Measurements from ENCODE around the gene RBMX.
"Not testable (repeated sequence)": the region's sequence is repeated elsewhere in the genome, so short reads cannot be mapped to it uniquely, and the experiment has no call there.

RBMX gene

GRCh38 chrX:136878423-136878822 is 2.1 kb downstream of the RBMX start:
- Histone ChIP-seq H3K9me3 (ENCODE audit: control insufficient read depth in 2 of 2, low read length in 2 of 2) (no peaks in the 10 kb centered on the region), H3K36me3 (ENCODE audit: control insufficient read depth in 2 of 2, insufficient read depth in 2 of 2, low read length in 2 of 2) (peaks cover 4 to 16% of the 10 kb centered on the region in 2 donors), H3K27me3 (ENCODE audit: control insufficient read depth in 1 of 2, insufficient read depth in 2 of 2, low read length in 2 of 2) (no peaks in the 10 kb centered on the region), H3K9ac (ENCODE audit: low read length in 2 of 2) (no peak overlapping the region), H3K4me1 (ENCODE audit: control insufficient read depth, insufficient read depth, low read length) (no peaks in the 10 kb centered on the region), H3K4me3 (ENCODE audit: low read length in 2 of 2) (peak overlapping the region; percentile 86 to 94), H3K27ac (ENCODE audit: low read length) (no peak overlapping the region)

GRCh38 chrX:136874114-136874513 is 6.4 kb downstream of the RBMX start:
- not testable (repeated sequence) for H3K9me3 ChIP-seq (ENCODE audit: control insufficient read depth in 2 of 2, low read length in 2 of 2); H3K27ac ChIP-seq (ENCODE audit: low read length); H3K27me3 ChIP-seq (ENCODE audit: control insufficient read depth in 1 of 2, insufficient read depth in 2 of 2, low read length in 2 of 2); H3K9ac ChIP-seq (ENCODE audit: low read length in 2 of 2); H3K4me1 ChIP-seq (ENCODE audit: control insufficient read depth, insufficient read depth, low read length); H3K4me3 ChIP-seq (ENCODE audit: low read length in 2 of 2)
- peaks cover 4 to 25% of the 10 kb centered on the region in 2 donors for H3K36me3 ChIP-seq (ENCODE audit: control insufficient read depth in 2 of 2, insufficient read depth in 2 of 2, low read length in 2 of 2)

GRCh38 chrX:136873210-136873609 is 7.3 kb downstream of the RBMX start:
- not testable (repeated sequence) for H3K27ac ChIP-seq (ENCODE audit: low read length); H3K27me3 ChIP-seq (ENCODE audit: control insufficient read depth in 1 of 2, insufficient read depth in 2 of 2, low read length in 2 of 2); H3K4me3 ChIP-seq (ENCODE audit: low read length in 2 of 2); H3K4me1 ChIP-seq (ENCODE audit: control insufficient read depth, insufficient read depth, low read length); H3K9me3 ChIP-seq (ENCODE audit: control insufficient read depth in 2 of 2, low read length in 2 of 2); H3K9ac ChIP-seq (ENCODE audit: low read length in 2 of 2)
- peaks cover 4 to 32% of the 10 kb centered on the region in 2 donors for H3K36me3 ChIP-seq (ENCODE audit: control insufficient read depth in 2 of 2, insufficient read depth in 2 of 2, low read length in 2 of 2)

GRCh38 chrX:136872091-136872700 is 8.3 kb downstream of the RBMX start:
- Histone ChIP-seq H3K4me1 (ENCODE audit: control insufficient read depth, insufficient read depth, low read length) (no peaks in the 10 kb centered on the region), H3K27ac (ENCODE audit: low read length) (no peak overlapping the region), H3K4me3 (ENCODE audit: low read length in 2 of 2) (no peak overlapping the region), H3K9me3 (ENCODE audit: control insufficient read depth in 2 of 2, low read length in 2 of 2) (no peaks in the 10 kb centered on the region), H3K36me3 (ENCODE audit: control insufficient read depth in 2 of 2, insufficient read depth in 2 of 2, low read length in 2 of 2) (peaks cover 2 to 28% of the 10 kb centered on the region in 2 donors), H3K9ac (ENCODE audit: low read length in 2 of 2) (no peak overlapping the region), H3K27me3 (ENCODE audit: control insufficient read depth in 1 of 2, insufficient read depth in 2 of 2, low read length in 2 of 2) (no peaks in the 10 kb centered on the region)

GRCh38 chrX:136870064-136870463 is 10.5 kb downstream of the RBMX start:
- Histone ChIP-seq H3K9ac (ENCODE audit: low read length in 2 of 2) (no peak overlapping the region), H3K27me3 (ENCODE audit: control insufficient read depth in 1 of 2, insufficient read depth in 2 of 2, low read length in 2 of 2) (no peaks in the 10 kb centered on the region), H3K4me1 (ENCODE audit: control insufficient read depth, insufficient read depth, low read length) (no peaks in the 10 kb centered on the region), H3K4me3 (ENCODE audit: low read length in 2 of 2) (no peak overlapping the region), H3K36me3 (ENCODE audit: control insufficient read depth in 2 of 2, insufficient read depth in 2 of 2, low read length in 2 of 2) (peaks cover 2 to 23% of the 10 kb centered on the region in 2 donors), H3K9me3 (ENCODE audit: control insufficient read depth in 2 of 2, low read length in 2 of 2) (no peaks in the 10 kb centered on the region), H3K27ac (ENCODE audit: low read length) (no peak overlapping the region)

- no peaks in the 10 kb centered on the region for H3K9me3 ChIP-seq (ENCODE audit: control insufficient read depth in 2 of 2, low read length in 2 of 2)
These were observed 12.1 kb downstream of the RBMX start for GRCh38 chrX:136868283-136869055.

GRCh38 chrX:136867518-136867917 is 13.0 kb downstream of the RBMX start:
- Histone ChIP-seq H3K4me1 (ENCODE audit: control insufficient read depth, insufficient read depth, low read length) (no peaks in the 10 kb centered on the region), H3K4me3 (ENCODE audit: low read length in 2 of 2) (no peak overlapping the region), H3K27me3 (ENCODE audit: control insufficient read depth in 1 of 2, insufficient read depth in 2 of 2, low read length in 2 of 2) (no peaks in the 10 kb centered on the region), H3K9ac (ENCODE audit: low read length in 2 of 2) (no peak overlapping the region), H3K9me3 (ENCODE audit: control insufficient read depth in 2 of 2, low read length in 2 of 2) (no peaks in the 10 kb centered on the region), H3K36me3 (ENCODE audit: control insufficient read depth in 2 of 2, insufficient read depth in 2 of 2, low read length in 2 of 2) (peaks cover 0 to 19% of the 10 kb centered on the region in 2 donors), H3K27ac (ENCODE audit: low read length) (no peak overlapping the region)

More at GRCh38 chrX:136868283-136869055, 12.1 kb downstream of the RBMX start:
- Histone ChIP-seq H3K4me1 (ENCODE audit: control insufficient read depth, insufficient read depth, low read length) (no peaks in the 10 kb centered on the region), H3K27me3 (ENCODE audit: control insufficient read depth in 1 of 2, insufficient read depth in 2 of 2, low read length in 2 of 2) (no peaks in the 10 kb centered on the region), H3K9ac (ENCODE audit: low read length in 2 of 2) (no peak overlapping the region), H3K4me3 (ENCODE audit: low read length in 2 of 2) (no peak overlapping the region), H3K36me3 (ENCODE audit: control insufficient read depth in 2 of 2, insufficient read depth in 2 of 2, low read length in 2 of 2) (peaks cover 0 to 16% of the 10 kb centered on the region in 2 donors), H3K27ac (ENCODE audit: low read length) (no peak overlapping the region)

GRCh38 chrX:136867096-136867491 is 13.4 kb downstream of the RBMX start:
- peaks cover 0 to 19% of the 10 kb centered on the region in 2 donors for H3K36me3 ChIP-seq (ENCODE audit: control insufficient read depth in 2 of 2, insufficient read depth in 2 of 2, low read length in 2 of 2)
- no peak overlapping the region for H3K4me3 ChIP-seq (ENCODE audit: low read length in 2 of 2)

GRCh38 chrX:136866337-136867095 is 14.0 kb downstream of the RBMX start:
- Histone ChIP-seq H3K9ac (ENCODE audit: low read length in 2 of 2) (no peak overlapping the region), H3K4me3 (ENCODE audit: low read length in 2 of 2) (no peak overlapping the region), H3K36me3 (ENCODE audit: control insufficient read depth in 2 of 2, insufficient read depth in 2 of 2, low read length in 2 of 2) (peaks cover 2 to 21% of the 10 kb centered on the region in 2 donors), H3K9me3 (ENCODE audit: control insufficient read depth in 2 of 2, low read length in 2 of 2) (no peaks in the 10 kb centered on the region), H3K27me3 (ENCODE audit: control insufficient read depth in 1 of 2, insufficient read depth in 2 of 2, low read length in 2 of 2) (no peaks in the 10 kb centered on the region), H3K27ac (ENCODE audit: low read length) (peak overlapping the region; percentile 31), H3K4me1 (ENCODE audit: control insufficient read depth, insufficient read depth, low read length) (no peaks in the 10 kb centered on the region)

More at GRCh38 chrX:136867096-136867491, 13.4 kb downstream of the RBMX start:
- no peaks in the 10 kb centered on the region for H3K9me3 ChIP-seq (ENCODE audit: control insufficient read depth in 2 of 2, low read length in 2 of 2)
- H3K27me3 ChIP-seq (ENCODE audit: control insufficient read depth in 1 of 2, insufficient read depth in 2 of 2, low read length in 2 of 2), result no peaks in the 10 kb centered on the region
- no peaks in the 10 kb centered on the region for H3K4me1 ChIP-seq (ENCODE audit: control insufficient read depth, insufficient read depth, low read length)
- H3K27ac ChIP-seq (ENCODE audit: low read length), result no peak overlapping the region
- H3K9ac ChIP-seq (ENCODE audit: low read length in 2 of 2), result no peak overlapping the region

GRCh38 chrX:136865270-136866158 is 15.0 kb downstream of the RBMX start:
- Histone ChIP-seq H3K4me1 (ENCODE audit: control insufficient read depth, insufficient read depth, low read length) (no peaks in the 10 kb centered on the region), H3K4me3 (ENCODE audit: low read length in 2 of 2) (no peak overlapping the region), H3K36me3 (ENCODE audit: control insufficient read depth in 2 of 2, insufficient read depth in 2 of 2, low read length in 2 of 2) (peaks cover 2 to 21% of the 10 kb centered on the region in 2 donors), H3K27ac (ENCODE audit: low read length) (no peak overlapping the region), H3K9ac (ENCODE audit: low read length in 2 of 2) (no peak overlapping the region), H3K27me3 (ENCODE audit: control insufficient read depth in 1 of 2, insufficient read depth in 2 of 2, low read length in 2 of 2) (no peaks in the 10 kb centered on the region), H3K9me3 (ENCODE audit: control insufficient read depth in 2 of 2, low read length in 2 of 2) (no peaks in the 10 kb centered on the region)

Data from stomach smooth muscle (tissue), 2 donors.